HAP-1 (cell line): ENCODE measurements around the gene CTNS.

ENCODE experiments used
- DNase-seq, 2 experiments: peaks; one replicate each; pipeline ENCODE4 v3.0.0-alpha.2; 2016 to 2020; ENCODE audit warnings: low spot score in 2 of 2
- H3K27me3 ChIP-seq: fragments of 250-450 bp; sonication (Bioruptor Pico); 2 replicates; pipeline ENCODE4 v1.5.1; 2020; ENCODE audit warnings: low read depth, mild to moderate bottlenecking, moderate library complexity
- H3K36me3 ChIP-seq: fragments of 250-450 bp; sonication (Bioruptor Pico); replicated peaks from 2 replicates; pipeline ENCODE4 v1.5.1; 2020; ENCODE audit warnings: mild to moderate bottlenecking
- H3K4me1 ChIP-seq: fragments of 250-450 bp; sonication (Bioruptor Pico); 2 replicates; pipeline ENCODE4 v1.5.1; 2020; ENCODE audit warnings: mild to moderate bottlenecking
- H3K4me3 ChIP-seq: fragments of 250-450 bp; sonication (Bioruptor Pico); 2 replicates; pipeline ENCODE4 v1.5.1; 2020; ENCODE audit warnings: mild to moderate bottlenecking, moderate library complexity
- H3K9me3 ChIP-seq: fragments of 250-450 bp; sonication (Bioruptor Pico); 2 replicates; pipeline ENCODE4 v1.5.1; 2020; ENCODE audit warnings: mild to moderate bottlenecking, moderate library complexity
- in situ Hi-C: fragments of 300-500 bp; cut with MboI; formaldehyde crosslinking; loops from 3 replicates; pipeline ENCODE4 v1.14.3; 2020; ENCODE audit warnings: low sequenced_read_pairs, inconsistent platforms, mixed read lengths

Gene CTNS

GRCh38 chr17:3603119-3603869 lies 33.3 kb upstream of the CTNS start:
- no peak overlapping the region for H3K4me3 ChIP-seq
- H3K36me3 ChIP-seq, result peaks cover 3% of the 10 kb centered on the region; the same call in 1 of the 2 replicates
- in situ Hi-C loops, result no loop called here
- no peaks in the 10 kb centered on the region for H3K27me3 ChIP-seq
- no peaks in the 10 kb centered on the region for H3K9me3 ChIP-seq
- no peak for DNase-seq
- no peaks in the 10 kb centered on the region for H3K4me1 ChIP-seq

- Histone ChIP-seq H3K36me3 (peaks cover 9% of the 10 kb centered on the region), H3K9me3 (no peaks in the 10 kb centered on the region), H3K4me3 (no peak overlapping the region), H3K27me3 (no peaks in the 10 kb centered on the region), H3K4me1 (no peaks in the 10 kb centered on the region)
- in situ Hi-C loops, result no loop called here
- DNase-seq, result no peak
These were observed 32.7 kb upstream of the CTNS start for GRCh38 chr17:3603870-3604259.

GRCh38 chr17:3609689-3610088 lies 26.9 kb upstream of the CTNS start:
- in situ Hi-C loops, result no loop called here
- no peaks in the 10 kb centered on the region for H3K9me3 ChIP-seq
- no peak for DNase-seq
- H3K4me3 ChIP-seq, result no peak overlapping the region
- H3K4me1 ChIP-seq, result no peaks in the 10 kb centered on the region
- H3K36me3 ChIP-seq, result peaks cover 30% of the 10 kb centered on the region
- H3K27me3 ChIP-seq, result no peaks in the 10 kb centered on the region

- Histone ChIP-seq H3K36me3 (peaks cover 34% of the 10 kb centered on the region), H3K9me3 (no peaks in the 10 kb centered on the region), H3K4me1 (no peaks in the 10 kb centered on the region), H3K27me3 (no peaks in the 10 kb centered on the region), H3K4me3 (no peak overlapping the region)
- in situ Hi-C loops, result no loop called here
- DNase-seq, result no peak
These were observed 26.0 kb upstream of the CTNS start for GRCh38 chr17:3610523-3610922.

- Histone ChIP-seq H3K27me3 (no peaks in the 10 kb centered on the region), H3K4me1 (no peaks in the 10 kb centered on the region), H3K4me3 (no peak overlapping the region), H3K36me3 (peaks cover 44% of the 10 kb centered on the region), H3K9me3 (no peaks in the 10 kb centered on the region)
- in situ Hi-C loops, result no loop called here
- no peak for DNase-seq
These were observed 23.4 kb upstream of the CTNS start for GRCh38 chr17:3613124-3613523.

- Histone ChIP-seq H3K36me3 (peaks cover 40% of the 10 kb centered on the region), H3K9me3 (no peaks in the 10 kb centered on the region), H3K4me1 (no peaks in the 10 kb centered on the region), H3K4me3 (no peak overlapping the region), H3K27me3 (no peaks in the 10 kb centered on the region)
- in situ Hi-C loops, result no loop called here
- DNase-seq, result no peak
These were observed 21.2 kb upstream of the CTNS start for GRCh38 chr17:3615160-3615870.

- Histone ChIP-seq H3K4me1 (no peaks in the 10 kb centered on the region), H3K36me3 (peaks cover 62% of the 10 kb centered on the region), H3K9me3 (no peaks in the 10 kb centered on the region), H3K27me3 (no peaks in the 10 kb centered on the region), H3K4me3 (no peak overlapping the region)
- in situ Hi-C loops, result no loop called here
- no peak for DNase-seq
These were observed 15.3 kb upstream of the CTNS start for GRCh38 chr17:3621146-3621720.

- DNase-seq, result no peak
- in situ Hi-C loops, result no loop called here
- H3K36me3 ChIP-seq, result peaks cover 63% of the 10 kb centered on the region
These were observed 13.5 kb upstream of the CTNS start for GRCh38 chr17:3622977-3623594.

GRCh38 chr17:3626831-3627768 lies 9.5 kb upstream of the CTNS start:
- Histone ChIP-seq H3K9me3 (no peaks in the 10 kb centered on the region), H3K36me3 (peaks cover 60% of the 10 kb centered on the region), H3K4me3 (no peak overlapping the region), H3K27me3 (no peaks in the 10 kb centered on the region), H3K4me1 (no peaks in the 10 kb centered on the region)
- no peak for DNase-seq
- in situ Hi-C loops, result no loop called here

More at GRCh38 chr17:3622977-3623594, 13.5 kb upstream of the CTNS start:
- Histone ChIP-seq H3K4me3 (no peak overlapping the region), H3K9me3 (no peaks in the 10 kb centered on the region), H3K27me3 (no peaks in the 10 kb centered on the region), H3K4me1 (no peaks in the 10 kb centered on the region)

- in situ Hi-C loops, result no loop called here
- DNase-seq, result no peak
- no peaks in the 10 kb centered on the region for H3K4me1 ChIP-seq
- H3K27me3 ChIP-seq, result no peaks in the 10 kb centered on the region
- peaks cover 60% of the 10 kb centered on the region for H3K36me3 ChIP-seq
- no peaks in the 10 kb centered on the region for H3K9me3 ChIP-seq
- H3K4me3 ChIP-seq, result no peak overlapping the region
These were observed 8.8 kb upstream of the CTNS start for GRCh38 chr17:3627769-3628167.

GRCh38 chr17:3630781-3631180 lies 5.8 kb upstream of the CTNS start:
- Histone ChIP-seq H3K9me3 (no peaks in the 10 kb centered on the region; the same call in 1 of the 2 replicates), H3K36me3 (peaks cover 41% of the 10 kb centered on the region), H3K4me1 (peaks cover 4% of the 10 kb centered on the region), H3K27me3 (no peaks in the 10 kb centered on the region), H3K4me3 (no peak overlapping the region)
- DNase-seq, result no peak
- in situ Hi-C loops, result no loop called here

- Histone ChIP-seq H3K36me3 (peaks cover 36% of the 10 kb centered on the region), H3K4me1 (peaks cover 4% of the 10 kb centered on the region), H3K4me3 (no peak overlapping the region), H3K9me3 (no peaks in the 10 kb centered on the region; the same call in 1 of the 2 replicates), H3K27me3 (no peaks in the 10 kb centered on the region)
- no peak for DNase-seq
- in situ Hi-C loops, result no loop called here
These were observed 4.3 kb upstream of the CTNS start for GRCh38 chr17:3632287-3632686.
